Stomach (tissue), 4 donors: ENCODE results near the gene WFS1.

Source experiments
- CTCF ChIP-seq, 7 experiments: fragments of 450-650 bp in 4 of 7; fragments of 200-600 bp in 3 of 7; sonication (generic) in 3 of 7; IDR thresholded peaks; one replicate each; pipeline ENCODE4 v1.5.1; 2016 to 2019; ENCODE audit warnings: antibody characterized with exemption in 7 of 7, control low read depth in 2 of 7, mild to moderate bottlenecking in 1 of 7
- POLR2A ChIP-seq, 4 donors: fragments of 450-650 bp; IDR thresholded peaks; one replicate each; pipeline ENCODE4 v1.6.1; 2016; ENCODE audit warnings: antibody characterized with exemption in 4 of 4, control low read depth in 2 of 4, mild to moderate bottlenecking in 1 of 4, moderate library complexity in 1 of 4

- no peak for TF ChIP-seq POLR2A (IDR thresholded peaks at IDR 0.05)
- TF ChIP-seq CTCF (IDR thresholded peaks at IDR 0.05) = no peak
Measured at GRCh38 chr4:6319530-6320150, 50.0 kb downstream of the WFS1 start.
